HCT116 (cell line): ENCODE measurements around the gene RPS6KL1. TPM values are rescaled to one million over a fixed set of nuclear protein-coding genes. Genes with fewer than 3 reads are reported as not detected.

Source experiments
- ATAC-seq: fragments of 200-7000 bp; cut with Tn5 transposase; 2 replicates; pipeline ENCODE4 v1.9.1; 2020; ENCODE audit warnings: mild to moderate bottlenecking, moderate library complexity
- BruUV-seq: library from RNA; stranded (reverse); fragments of 400-500 nt; replicated peaks from 2 replicates; lab custom pipeline; 2021; lab: Mats Ljungman, UMichigan
- CTCF ChIA-PET: fragments of 300-600 bp; sonication (Branson Sonifier 250); formaldehyde crosslinking; loops from one replicate; lab custom pipeline; 2021; ENCODE audit warnings: antibody characterized with exemption; lab: Charles Lee
- POLR2A ChIA-PET: fragments of 300-600, 350-600 bp; sonication (Branson Sonifier 250); formaldehyde crosslinking; loops from one replicate; lab custom pipeline; 2021; ENCODE audit warnings: antibody characterized with exemption; lab: Charles Lee
- RAD21 ChIA-PET, 2 experiments: fragments of 300-600 bp; sonication (Branson Sonifier 250); formaldehyde crosslinking; loops; one replicate each; lab custom pipeline; 2023; ENCODE audit warnings: low total read pairs in 2 of 2; ENCODE audit not compliant: uncharacterized antibody in 2 of 2, unreplicated experiment in 2 of 2, low non-redundant PET in 1 of 2; lab: Charles Lee
- DNase-seq: peaks from one replicate; pipeline ENCODE4 v3.0.0-alpha.2; 2010; ENCODE audit warnings: low read depth, low spot score
- H2AFZ ChIP-seq: fragments of 200-600 bp; shearing (Covaris generic), sonication (generic); 2 replicates; pipeline ENCODE4 v1.6.1; 2017; ENCODE audit warnings: low read depth, mixed run types, mixed read lengths, antibody characterized with exemption, low read length; ENCODE audit not compliant: poor library complexity, severe bottlenecking
- H3K27ac ChIP-seq: 2 replicates; pipeline ENCODE4 v1.5.1; 2012; ENCODE audit warnings: low read depth, low read length
- H3K27me3 ChIP-seq: fragments of 200-600 bp; sonication (generic); 2 replicates; pipeline ENCODE4 v1.6.1; 2016; ENCODE audit warnings: mixed run types, low read length, mixed read lengths; ENCODE audit not compliant: insufficient read depth
- H3K36me3 ChIP-seq, 2 experiments: fragments of 200-500 bp in 1 of 2; fragments of 200-600 bp in 1 of 2; sonication (Bioruptor generic) in 1 of 2; sonication (generic) in 1 of 2; 2 replicates each; pipeline versions ENCODE4 v1.5.1 to v1.6.1; 2014 to 2016; ENCODE audit warnings: low read length in 2 of 2, inconsistent platforms in 1 of 2, mixed read lengths in 1 of 2, mixed run types in 1 of 2; ENCODE audit not compliant: insufficient read depth in 2 of 2, control insufficient read depth in 1 of 2
- H3K4me1 ChIP-seq, 2 experiments: fragments of 200-600 bp in 1 of 2; sonication (generic) in 1 of 2; 2 replicates each; pipeline versions ENCODE4 v1.5.1 to v1.6.1; 2012 to 2017; ENCODE audit warnings: low read length in 2 of 2, inconsistent platforms in 1 of 2, mild to moderate bottlenecking in 1 of 2, mixed read lengths in 1 of 2, mixed run types in 1 of 2, moderate library complexity in 1 of 2; ENCODE audit not compliant: insufficient read depth in 2 of 2, control insufficient read depth in 1 of 2
- H3K4me2 ChIP-seq: fragments of 200-600 bp; sonication (generic); 2 replicates; pipeline ENCODE4 v1.6.1; 2017; ENCODE audit warnings: mixed run types, low read length, mixed read lengths
- H3K4me3 ChIP-seq, 2 experiments: fragments of 200-600 bp in 1 of 2; sonication (generic) in 1 of 2; replicated peaks in 1 of 2; 2 replicates each; pipeline ENCODE4 v1.5.1; 2011 to 2016; ENCODE audit warnings: low read length in 2 of 2, control low read depth in 1 of 2, low read depth in 1 of 2, mild to moderate bottlenecking in 1 of 2, mixed read lengths in 1 of 2, mixed run types in 1 of 2
- H3K79me2 ChIP-seq: fragments of 200-600 bp; sonication (generic); 2 replicates; pipeline ENCODE4 v1.6.1; 2017; ENCODE audit warnings: mild to moderate bottlenecking, mixed run types, low read length, moderate library complexity, mixed read lengths; ENCODE audit not compliant: insufficient read depth
- H3K9ac ChIP-seq: fragments of 200-600 bp; sonication (generic); 2 replicates; pipeline ENCODE4 v1.6.1; 2016; ENCODE audit warnings: low read length, mixed read lengths
- H3K9me2 ChIP-seq: fragments of 200-600 bp; sonication (generic), shearing (Covaris generic); 2 replicates; pipeline ENCODE4 v1.6.1; 2017; ENCODE audit warnings: mixed run types, mild to moderate bottlenecking, moderate library complexity; ENCODE audit not compliant: insufficient read depth
- H3K9me3 ChIP-seq, 2 experiments: fragments of 200-500 bp in 1 of 2; fragments of 200-600 bp in 1 of 2; sonication (Bioruptor generic) in 1 of 2; sonication (generic) in 1 of 2; 2 replicates each; pipeline ENCODE4 v1.6.1; 2014 to 2017; ENCODE audit warnings: low read length in 2 of 2, mixed read lengths in 2 of 2, inconsistent platforms in 1 of 2, low read depth in 1 of 2, mild to moderate bottlenecking in 1 of 2, mixed run types in 1 of 2, moderate library complexity in 1 of 2; ENCODE audit not compliant: control insufficient read depth in 1 of 2, insufficient read depth in 1 of 2
- H4K20me1 ChIP-seq: fragments of 200-600 bp; sonication (generic), shearing (Covaris generic); 2 replicates; pipeline ENCODE4 v1.6.1; 2017; ENCODE audit warnings: mixed run types, mild to moderate bottlenecking, moderate library complexity; ENCODE audit not compliant: insufficient read depth
- CBX3 ChIP-seq: IDR thresholded peaks from 2 replicates; pipeline ENCODE4 v1.6.1; 2012; ENCODE audit warnings: low read depth
- CTCF ChIP-seq, 3 experiments: fragments of 200-600 bp in 1 of 3; sonication (generic) in 1 of 3; IDR thresholded peaks in 2 of 3; conservative IDR thresholded peaks in 1 of 3; 2 replicates each; pipeline ENCODE4 v1.5.1; 2012 to 2017; ENCODE audit warnings: low read depth in 2 of 3, low read length in 2 of 3, antibody characterized with exemption in 1 of 3, borderline replicate concordance in 1 of 3, control low read depth in 1 of 3, mild to moderate bottlenecking in 1 of 3, mixed read lengths in 1 of 3, mixed run types in 1 of 3, moderate library complexity in 1 of 3; ENCODE audit not compliant: insufficient read depth in 1 of 3
- EGR1 ChIP-seq: IDR thresholded peaks from 2 replicates; pipeline ENCODE4 v1.6.1; 2012; ENCODE audit warnings: low read depth
- EZH2 ChIP-seq: fragments of 200-600 bp; sonication (generic); IDR thresholded peaks from 2 replicates; pipeline ENCODE4 v1.6.1; 2017; ENCODE audit warnings: antibody characterized with exemption, mixed run types
- EZH2phosphoT487 ChIP-seq: fragments of 200-600 bp; IDR thresholded peaks from 2 replicates; pipeline ENCODE4 v1.6.1; 2018; ENCODE audit warnings: antibody characterized with exemption, borderline replicate concordance
- MAX ChIP-seq: IDR thresholded peaks from 2 replicates; pipeline ENCODE4 v1.6.1; 2012
- POLR2AphosphoS5 ChIP-seq: IDR thresholded peaks from 2 replicates; pipeline ENCODE4 v1.6.1; 2011; ENCODE audit warnings: mild to moderate bottlenecking, low read depth, low read length, moderate library complexity
- SIN3A ChIP-seq: IDR thresholded peaks from 2 replicates; pipeline ENCODE4 v1.6.1; 2012; ENCODE audit warnings: low read depth
- SP1 ChIP-seq: IDR thresholded peaks from 2 replicates; pipeline ENCODE4 v1.6.1; 2012; ENCODE audit warnings: low read depth
- TCF7L2 ChIP-seq: IDR thresholded peaks from 2 replicates; pipeline ENCODE4 v1.7.0; 2011; ENCODE audit warnings: borderline replicate concordance, inconsistent platforms; ENCODE audit not compliant: insufficient read depth, insufficient read length; ENCODE audit errors: extremely low read depth
- YY1 ChIP-seq: IDR thresholded peaks from 2 replicates; pipeline ENCODE4 v1.6.1; 2011; ENCODE audit warnings: low read length, low read depth, moderate library complexity, mild to moderate bottlenecking; ENCODE audit not compliant: insufficient replicate concordance; ENCODE audit errors: extremely low read depth
- ZBTB33 ChIP-seq: IDR thresholded peaks from 2 replicates; pipeline ENCODE4 v1.6.1; 2011; ENCODE audit warnings: mild to moderate bottlenecking, low read length, moderate library complexity; ENCODE audit not compliant: insufficient replicate concordance; ENCODE audit errors: extremely low read depth
- ZNF274 ChIP-seq: fragments of 200-500 bp; sonication (Bioruptor generic); IDR thresholded peaks from 2 replicates; pipeline ENCODE4 v1.6.1; 2014; ENCODE audit warnings: mild to moderate bottlenecking, low read depth, low read length, inconsistent platforms
- intact Hi-C: fragments of 100-400 bp; cut with micrococcal nuclease; formaldehyde crosslinking; loops from 2 replicates; pipeline ENCODE4 v1.10.0; 2022
- total RNA-seq: library from RNA; stranded (reverse); gene quantifications from one replicate; pipeline ENCODE4 v1.2.1, GENCODE V29; 2021; ENCODE audit not compliant: unreplicated experiment

Gene RPS6KL1
- total RNA-seq, 1 experiment from 2014 or later = 6.7 TPM

- H4K20me1 ChIP-seq = no peaks in the 10 kb centered on the region
- ChIA-PET POLR2A (no interaction called here), CTCF (interaction anchor here (0.7 to 2.4 kb wide), 2 partner anchors 8 to 9 kb away, joined by 3 to 12 read pairs; no protein-coding TSS in a partner anchor), RAD21 (no interaction called here)
- no peak overlapping the region for H3K4me3 ChIP-seq
- H3K27me3 ChIP-seq = no peaks in the 10 kb centered on the region
- H3K27ac ChIP-seq = no peak overlapping the region
- peaks cover 4 to 10% of the 10 kb centered on the region in 2 experiments; a peak in 3 of 4 replicates for H3K4me1 ChIP-seq
- no peak overlapping the region for H3K4me2 ChIP-seq
- H3K79me2 ChIP-seq = no peaks in the 10 kb centered on the region
- intact Hi-C loops = no loop called here
- TF ChIP-seq EZH2 (no peak), TCF7L2 (no peak), EGR1 (no peak), SIN3A (no peak), SP1 (no peak), CTCF (IDR thresholded peaks at IDR 0.05 in 2 of 3, conservative IDR thresholded peaks at IDR 0.05 in 1 of 3; ENCODE audit: borderline replicate concordance in 1 of 3, insufficient read depth in 1 of 3, low read depth in 2 of 3, low read length in 2 of 3) (no peak), ZNF274 (no peak), POLR2AphosphoS5 (no peak), CBX3 (no peak), ZBTB33 (no peak), MAX (no peak), YY1 (no peak), EZH2phosphoT487 (no peak)
- TF ChIP-seq, all 23 proteins: peak for 0
- Histone ChIP-seq H3K9ac (no peak overlapping the region), H2AFZ (no peak overlapping the region), H3K9me2 (no peaks in the 10 kb centered on the region), H3K36me3 (no peaks in the 10 kb centered on the region), H3K9me3 (no peaks in the 10 kb centered on the region)
- BruUV-seq = no TSS peak
- DNase-seq = no peak
- ATAC-seq = no peak
Measured at GRCh38 chr14:74936731-74937130, 13.7 kb upstream of the RPS6KL1 start.
